Measurements from ENCODE around the gene CNTD1.

DNA sequence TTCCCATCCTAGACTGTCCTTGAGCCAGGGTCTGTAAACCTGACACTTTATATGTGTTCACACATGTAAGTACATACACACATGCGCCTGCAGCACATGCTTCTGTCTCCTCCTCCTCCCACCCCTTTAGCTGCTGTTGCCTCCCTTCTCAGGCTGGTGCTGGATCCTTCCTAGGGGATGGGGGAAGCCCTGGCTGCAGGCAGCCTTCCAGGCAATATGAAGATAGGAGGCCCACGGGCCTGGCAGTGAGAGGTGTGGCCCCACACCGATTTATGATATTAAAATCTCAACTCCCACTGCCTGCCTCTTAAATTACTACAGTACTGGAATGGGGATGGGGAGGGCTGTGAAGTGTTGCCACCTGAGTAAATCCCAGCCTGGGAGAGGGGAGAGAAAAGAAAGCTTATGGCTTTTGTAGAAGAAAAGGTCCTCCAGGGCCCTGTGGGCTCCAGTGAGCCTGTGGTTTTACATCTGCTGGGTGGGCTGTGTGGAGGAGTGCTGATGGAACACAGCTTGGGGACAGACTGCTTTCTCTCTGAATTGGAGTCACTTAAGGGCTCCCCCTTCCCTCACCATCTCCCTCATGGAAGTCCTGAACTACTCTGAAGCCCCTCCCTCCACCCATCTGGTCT is 19.2 kb upstream of the CNTD1 start:
- TF ChIP-seq CTCF (IDR thresholded peaks at IDR 0.05) (no peak), POLR2AphosphoS5 (IDR thresholded peaks at IDR 0.05; ENCODE audit: low read depth, low read length) (no peak), TCF7L2 (IDR thresholded peaks at IDR 0.05; ENCODE audit: low read depth, low read length) (no peak), SIN3A (IDR thresholded peaks at IDR 0.05; ENCODE audit: borderline replicate concordance, insufficient read depth, low read depth, low read length) (no peak)
- TF ChIP-seq, protein P1, sequence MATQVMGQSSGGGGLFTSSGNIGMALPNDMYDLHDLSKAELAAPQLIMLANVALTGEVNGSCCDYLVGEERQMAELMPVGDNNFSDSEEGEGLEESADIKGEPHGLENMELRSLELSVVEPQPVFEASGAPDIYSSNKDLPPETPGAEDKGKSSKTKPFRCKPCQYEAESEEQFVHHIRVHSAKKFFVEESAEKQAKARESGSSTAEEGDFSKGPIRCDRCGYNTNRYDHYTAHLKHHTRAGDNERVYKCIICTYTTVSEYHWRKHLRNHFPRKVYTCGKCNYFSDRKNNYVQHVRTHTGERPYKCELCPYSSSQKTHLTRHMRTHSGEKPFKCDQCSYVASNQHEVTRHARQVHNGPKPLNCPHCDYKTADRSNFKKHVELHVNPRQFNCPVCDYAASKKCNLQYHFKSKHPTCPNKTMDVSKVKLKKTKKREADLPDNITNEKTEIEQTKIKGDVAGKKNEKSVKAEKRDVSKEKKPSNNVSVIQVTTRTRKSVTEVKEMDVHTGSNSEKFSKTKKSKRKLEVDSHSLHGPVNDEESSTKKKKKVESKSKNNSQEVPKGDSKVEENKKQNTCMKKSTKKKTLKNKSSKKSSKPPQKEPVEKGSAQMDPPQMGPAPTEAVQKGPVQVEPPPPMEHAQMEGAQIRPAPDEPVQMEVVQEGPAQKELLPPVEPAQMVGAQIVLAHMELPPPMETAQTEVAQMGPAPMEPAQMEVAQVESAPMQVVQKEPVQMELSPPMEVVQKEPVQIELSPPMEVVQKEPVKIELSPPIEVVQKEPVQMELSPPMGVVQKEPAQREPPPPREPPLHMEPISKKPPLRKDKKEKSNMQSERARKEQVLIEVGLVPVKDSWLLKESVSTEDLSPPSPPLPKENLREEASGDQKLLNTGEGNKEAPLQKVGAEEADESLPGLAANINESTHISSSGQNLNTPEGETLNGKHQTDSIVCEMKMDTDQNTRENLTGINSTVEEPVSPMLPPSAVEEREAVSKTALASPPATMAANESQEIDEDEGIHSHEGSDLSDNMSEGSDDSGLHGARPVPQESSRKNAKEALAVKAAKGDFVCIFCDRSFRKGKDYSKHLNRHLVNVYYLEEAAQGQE (IDR thresholded peaks at IDR 0.05; ENCODE audit: insufficient read depth in 1 of 2, low read depth in 2 of 2, low read length in 1 of 2), result no peak
